ENCODE measurements around the gene SENP6.
A peak's percentile ranks its signal among the peaks of the same experiment; 100 is the strongest.
"Not testable (repeated sequence)": the region's sequence is repeated elsewhere in the genome, so short reads cannot be mapped to it uniquely, and the experiment has no call there.

The SENP6 gene

DNA sequence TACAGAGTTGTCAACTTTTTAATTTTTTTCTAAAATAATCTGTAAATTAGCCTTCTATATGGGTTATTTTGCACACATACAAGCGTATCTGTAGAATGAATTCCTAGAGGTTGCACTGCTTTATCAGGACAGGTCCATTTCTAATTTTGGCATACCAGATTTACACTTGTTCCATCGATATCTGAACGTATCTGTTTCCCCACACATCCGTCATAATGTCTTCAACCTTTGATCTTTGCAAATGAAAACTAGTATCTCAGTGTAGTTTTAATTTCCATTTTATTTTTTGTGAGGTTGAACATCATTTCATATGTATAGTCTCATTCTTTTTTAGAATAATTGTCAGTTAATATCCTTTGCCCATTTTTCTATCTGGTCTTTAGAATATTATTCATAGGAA, 22.7 kb downstream of the SENP6 start:
- H3K4me3 ChIP-seq (replicated peaks; ENCODE audit: low read depth, low read length): no peak overlapping the region
- DNase-seq (ENCODE audit: low read depth): no peak
- TF ChIP-seq, protein P1, sequence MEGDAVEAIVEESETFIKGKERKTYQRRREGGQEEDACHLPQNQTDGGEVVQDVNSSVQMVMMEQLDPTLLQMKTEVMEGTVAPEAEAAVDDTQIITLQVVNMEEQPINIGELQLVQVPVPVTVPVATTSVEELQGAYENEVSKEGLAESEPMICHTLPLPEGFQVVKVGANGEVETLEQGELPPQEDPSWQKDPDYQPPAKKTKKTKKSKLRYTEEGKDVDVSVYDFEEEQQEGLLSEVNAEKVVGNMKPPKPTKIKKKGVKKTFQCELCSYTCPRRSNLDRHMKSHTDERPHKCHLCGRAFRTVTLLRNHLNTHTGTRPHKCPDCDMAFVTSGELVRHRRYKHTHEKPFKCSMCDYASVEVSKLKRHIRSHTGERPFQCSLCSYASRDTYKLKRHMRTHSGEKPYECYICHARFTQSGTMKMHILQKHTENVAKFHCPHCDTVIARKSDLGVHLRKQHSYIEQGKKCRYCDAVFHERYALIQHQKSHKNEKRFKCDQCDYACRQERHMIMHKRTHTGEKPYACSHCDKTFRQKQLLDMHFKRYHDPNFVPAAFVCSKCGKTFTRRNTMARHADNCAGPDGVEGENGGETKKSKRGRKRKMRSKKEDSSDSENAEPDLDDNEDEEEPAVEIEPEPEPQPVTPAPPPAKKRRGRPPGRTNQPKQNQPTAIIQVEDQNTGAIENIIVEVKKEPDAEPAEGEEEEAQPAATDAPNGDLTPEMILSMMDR (IDR thresholded peaks at IDR 0.05; ENCODE audit: low read length, missing control alignments): no peak

DNA sequence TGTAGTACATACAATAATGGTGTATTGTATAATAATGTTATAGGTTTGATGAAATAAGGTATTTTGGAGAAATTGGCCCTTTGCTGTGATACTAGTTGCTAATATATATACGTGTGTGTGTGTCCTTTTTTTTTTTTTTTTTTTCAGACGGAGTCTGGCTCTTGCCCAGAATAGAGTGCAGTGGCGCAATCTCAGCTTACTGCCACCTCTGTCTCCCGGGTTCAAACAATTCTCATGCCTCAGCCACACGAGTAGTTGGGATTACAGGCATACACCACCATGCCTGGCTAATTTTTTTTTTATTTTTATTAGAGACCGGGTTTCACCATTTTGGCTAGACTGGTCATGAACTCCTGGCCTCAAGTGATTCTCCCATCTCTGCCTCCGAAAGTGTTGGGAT, 23.3 kb downstream of the SENP6 start:
- H3K4me3 ChIP-seq (replicated peaks; ENCODE audit: low read depth, low read length): no peak overlapping the region
- TF ChIP-seq, protein P1 (IDR thresholded peaks at IDR 0.05; ENCODE audit: low read length, missing control alignments): no peak
- DNase-seq (ENCODE audit: low read depth): no peak

DNA sequence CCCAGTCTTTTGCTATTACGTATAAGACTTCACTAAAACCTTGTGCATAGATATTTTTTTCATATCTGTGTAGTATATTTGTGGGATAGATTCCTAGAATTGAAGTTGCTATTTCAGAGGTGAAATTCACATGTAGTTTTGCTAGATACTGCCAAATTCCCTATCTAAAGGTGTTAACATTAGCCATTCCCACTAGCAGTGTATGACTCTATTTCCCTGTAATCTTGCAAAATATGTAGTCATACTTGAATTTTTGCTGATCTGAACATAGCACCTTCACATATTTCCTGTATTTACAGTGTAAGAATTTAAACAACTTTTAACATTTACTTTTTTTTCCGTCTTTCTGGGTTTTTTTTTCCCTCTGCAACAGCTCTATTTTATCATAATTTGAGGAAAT, 24.9 kb downstream of the SENP6 start:
- DNase-seq (ENCODE audit: low read depth): no peak
- no peak overlapping the region for H3K4me3 ChIP-seq (replicated peaks; ENCODE audit: low read depth, low read length)
- TF ChIP-seq, protein P1 (IDR thresholded peaks at IDR 0.05; ENCODE audit: low read length, missing control alignments): no peak

DNA sequence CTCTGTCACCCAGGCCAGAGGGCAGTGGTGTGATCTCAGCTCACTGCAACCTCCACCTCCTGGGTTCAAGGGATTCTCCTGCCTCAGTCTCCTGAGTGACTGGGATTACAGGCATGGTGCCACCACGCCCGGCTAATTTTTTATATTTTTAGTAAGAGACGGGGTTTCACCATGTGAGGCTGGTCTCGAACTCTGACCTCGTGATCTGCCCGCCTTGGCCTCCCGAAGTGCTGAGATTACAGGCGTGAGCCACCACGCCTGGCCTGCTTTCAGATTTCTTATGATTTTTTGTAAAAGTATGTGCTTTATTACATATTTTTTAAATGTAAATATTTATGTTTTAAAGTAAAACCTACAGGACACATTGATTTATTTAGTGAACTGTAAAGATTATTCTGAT, 26.0 kb downstream of the SENP6 start:
- DNase-seq (ENCODE audit: low read depth): not testable (repeated sequence)

DNA sequence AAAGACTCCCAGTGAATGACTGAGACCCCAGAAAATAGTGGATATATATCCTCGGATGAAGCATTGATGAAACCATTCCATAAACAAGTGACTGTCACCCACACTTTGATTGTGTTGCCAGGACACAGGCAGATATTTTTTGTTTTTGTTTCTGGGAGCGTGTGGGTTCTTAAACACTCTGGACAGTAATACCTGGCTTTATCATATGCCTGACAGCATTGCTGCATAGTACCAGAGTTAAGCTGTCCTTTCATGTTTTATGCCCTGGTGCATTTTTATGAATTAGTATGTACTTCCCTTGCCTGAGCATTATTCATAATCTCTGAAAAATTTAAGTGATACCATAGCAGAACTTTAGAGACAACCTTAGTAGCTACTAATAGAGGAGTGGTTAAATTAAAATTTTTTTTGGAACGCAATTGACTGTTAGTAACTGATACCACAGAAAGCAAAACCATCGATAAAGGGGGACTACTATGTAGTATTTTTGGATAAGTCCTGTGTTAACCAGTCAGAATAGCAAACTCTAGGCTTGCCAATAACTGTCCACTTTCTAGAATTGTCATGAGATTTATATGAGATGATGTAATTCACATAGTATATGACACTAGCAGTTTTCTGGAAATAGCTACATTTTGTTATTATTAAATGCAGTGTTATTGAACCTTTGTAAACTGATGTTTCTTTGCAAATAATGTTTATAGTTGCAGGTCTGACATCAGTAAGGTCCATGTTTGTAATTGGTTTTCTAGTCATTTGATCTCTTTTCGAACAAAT, 30.4 kb downstream of the SENP6 start:
- H3K4me3 ChIP-seq (replicated peaks; ENCODE audit: low read depth, low read length): no peak overlapping the region
- DNase-seq (ENCODE audit: low read depth): no peak
- TF ChIP-seq, protein P1 (IDR thresholded peaks at IDR 0.05; ENCODE audit: low read length, missing control alignments): no peak

More for the DNA sequence above, 26.0 kb downstream of the SENP6 start:
- H3K4me3 ChIP-seq (replicated peaks; ENCODE audit: low read depth, low read length): not testable (repeated sequence)

DNA sequence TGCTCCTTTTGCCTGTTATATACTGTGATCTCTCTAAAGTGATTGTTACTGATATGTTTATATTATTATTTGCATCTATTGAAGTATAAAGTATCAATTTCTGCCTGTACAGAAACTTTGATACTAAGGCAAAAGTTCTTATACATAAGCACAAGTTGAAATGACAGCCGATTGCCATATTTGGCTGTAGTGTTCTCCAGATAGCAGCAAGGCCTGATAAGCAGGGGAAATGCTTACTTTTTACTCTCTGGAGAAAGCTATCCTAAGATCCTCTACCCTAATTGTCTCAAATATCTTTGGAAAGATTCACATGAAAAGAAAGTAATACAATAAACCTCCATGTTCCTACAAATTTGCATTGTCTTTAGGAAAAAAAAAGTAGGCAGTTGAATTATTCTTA, 31.4 kb downstream of the SENP6 start:
- peak; percentile 34 for DNase-seq (ENCODE audit: low read depth)
- TF ChIP-seq, protein P1 (IDR thresholded peaks at IDR 0.05; ENCODE audit: low read length, missing control alignments): no peak
- no peak overlapping the region for H3K4me3 ChIP-seq (replicated peaks; ENCODE audit: low read depth, low read length)

DNA sequence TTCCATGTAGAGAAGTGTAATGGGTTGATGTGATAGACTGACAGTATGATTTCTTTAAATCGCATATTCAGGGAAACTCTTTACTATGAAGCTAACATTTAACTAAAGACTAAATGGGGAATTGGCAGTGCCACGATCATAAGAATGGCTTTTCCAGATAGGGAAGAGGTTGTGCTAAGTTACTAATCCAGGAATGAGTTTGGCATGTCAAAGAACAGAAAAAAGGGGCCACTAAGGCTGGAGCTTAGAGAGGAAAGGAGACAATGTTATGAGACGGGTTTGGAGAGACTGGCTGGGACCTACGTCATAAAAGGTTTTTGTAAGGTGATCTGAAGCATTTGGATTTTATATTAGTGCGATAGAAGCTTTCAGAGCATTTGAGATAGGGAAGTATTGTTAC, 40.6 kb downstream of the SENP6 start:
- DNase-seq (ENCODE audit: low read depth): no peak
- no peak overlapping the region for H3K4me3 ChIP-seq (replicated peaks; ENCODE audit: low read depth, low read length)
- TF ChIP-seq, protein P1 (IDR thresholded peaks at IDR 0.05; ENCODE audit: low read length, missing control alignments): no peak

Measured in fibroblast of pulmonary artery (primary cell).